Natural killer cell treated with Interleukin-12 subunit alpha and Interleukin-12 subunit beta and Interleukin-15 and Interleukin-18, amount 100 ng/mL, for 72 hours (primary cell): ENCODE data around the gene SRGAP3. TPM values are rescaled to one million over a fixed set of nuclear protein-coding genes. Genes with fewer than 3 reads are reported as not detected.

ENCODE experiments used
- ATAC-seq, 2 donors: fragments of 150-1000 bp; cut with Tn5 transposase in 1 of 2; sonication (Bioruptor Pico), chemical (Tn5 transposase) in 1 of 2; 2 replicates each; pipeline ENCODE4 v1.10.0; 2021
- DNase-seq: peaks from one replicate; pipeline ENCODE4 v3.0.0; 2022; ENCODE audit warnings: low spot score
- H3K27ac Mint-ChIP-seq, 2 donors: 1 replicate in 1 of 2; 2 replicates in 1 of 2; pipeline ENCODE4 v1.8.0; 2022; ENCODE audit warnings: mixed read lengths in 2 of 2, mild to moderate bottlenecking in 1 of 2, moderate library complexity in 1 of 2
- H3K27me3 Mint-ChIP-seq, 2 donors: 1 replicate in 1 of 2; 2 replicates in 1 of 2; pipeline ENCODE4 v1.8.0; 2022; ENCODE audit warnings: mixed read lengths in 2 of 2
- H3K36me3 Mint-ChIP-seq: one replicate; pipeline ENCODE4 v1.8.0; 2022; ENCODE audit warnings: mixed read lengths
- H3K4me1 Mint-ChIP-seq, 2 donors: 1 replicate in 1 of 2; 2 replicates in 1 of 2; pipeline ENCODE4 v1.8.0; 2022; ENCODE audit warnings: low read depth in 2 of 2, mixed read lengths in 2 of 2, mild to moderate bottlenecking in 1 of 2
- H3K4me3 Mint-ChIP-seq: one replicate; pipeline ENCODE4 v1.8.0; 2022; ENCODE audit warnings: mixed read lengths
- H3K9me3 Mint-ChIP-seq: 2 replicates; pipeline ENCODE4 v1.8.0; 2022; ENCODE audit warnings: mixed read lengths
- total RNA-seq, 2 donors: library from RNA; stranded (reverse); gene quantifications; one replicate each; pipeline ENCODE4 v1.2.3, GENCODE V29; 2022

The SRGAP3 gene
- total RNA-seq, 2 donors from 2014 or later: 0.33 to 1.6 TPM

- ATAC-seq (no peak), DNase-seq (no peak)
- no peak overlapping the region for H3K4me3 Mint-ChIP-seq
- no peaks in the 10 kb centered on the region for H3K4me1 Mint-ChIP-seq
- no peaks in the 10 kb centered on the region for H3K9me3 Mint-ChIP-seq
- H3K27ac Mint-ChIP-seq: no peak overlapping the region
- H3K27me3 Mint-ChIP-seq: peaks cover 0 to 4% of the 10 kb centered on the region in 2 donors
- H3K36me3 Mint-ChIP-seq: no peaks in the 10 kb centered on the region
These were observed 36.3 kb downstream of the SRGAP3 start for GRCh38 chr3:9213019-9213634.

DNA sequence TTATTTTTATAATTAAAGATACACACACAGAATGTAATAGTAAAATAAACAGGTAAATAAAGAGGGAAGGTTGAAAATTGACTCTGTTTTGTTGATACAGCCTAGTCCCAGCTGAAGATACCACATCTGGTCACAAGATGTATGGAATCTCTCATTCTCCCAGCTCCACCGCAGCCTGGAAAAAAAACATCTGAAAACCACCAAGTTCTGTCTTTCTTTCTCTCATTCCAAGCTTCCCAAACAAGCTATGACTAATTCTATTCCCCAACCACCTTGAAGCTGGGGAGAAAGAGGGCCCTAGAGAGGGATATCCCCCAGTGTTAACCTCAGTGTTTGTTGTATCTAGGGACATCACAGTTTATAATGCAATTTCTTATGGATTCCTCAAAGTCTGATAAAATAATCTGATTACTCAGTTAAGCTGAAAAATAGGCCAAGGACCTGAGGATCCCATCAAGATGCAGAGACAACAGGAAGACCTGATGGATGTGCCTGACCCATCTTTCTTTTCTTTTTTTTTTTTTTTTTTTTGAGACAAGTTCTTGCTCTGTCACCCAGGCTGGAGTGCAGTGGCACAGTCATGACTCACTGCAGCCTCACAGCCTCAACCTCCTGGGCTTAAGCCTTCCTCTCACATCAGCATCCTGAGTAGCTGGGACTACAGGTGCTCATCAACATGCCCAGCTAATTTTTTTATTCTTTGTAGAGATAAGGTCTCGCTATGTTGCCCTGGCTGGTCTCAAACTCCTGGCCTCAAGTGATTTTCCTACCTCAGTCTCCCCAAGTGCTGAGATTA lies 38.1 kb downstream of the SRGAP3 start:
- Mint-ChIP-seq H3K4me1 (no peaks in the 10 kb centered on the region), H3K27me3 (peaks cover 0 to 8% of the 10 kb centered on the region in 2 donors), H3K36me3 (no peaks in the 10 kb centered on the region), H3K4me3 (no peak overlapping the region), H3K27ac (no peak overlapping the region), H3K9me3 (no peaks in the 10 kb centered on the region)
- ATAC-seq: no peak
- DNase-seq: no peak

GRCh38 chr3:9209777-9210176 lies 39.7 kb downstream of the SRGAP3 start:
- H3K27ac Mint-ChIP-seq: no peak overlapping the region
- DNase-seq: no peak

GRCh38 chr3:9208605-9209152 lies 40.8 kb downstream of the SRGAP3 start:
- ATAC-seq: no peak
- Mint-ChIP-seq H3K27me3 (peaks cover 0 to 6% of the 10 kb centered on the region in 2 donors), H3K36me3 (no peaks in the 10 kb centered on the region), H3K9me3 (no peaks in the 10 kb centered on the region), H3K4me3 (no peak overlapping the region), H3K27ac (no peak overlapping the region), H3K4me1 (no peaks in the 10 kb centered on the region)
- no peak for DNase-seq

More at GRCh38 chr3:9209777-9210176, 39.7 kb downstream of the SRGAP3 start:
- Mint-ChIP-seq H3K4me3 (no peak overlapping the region), H3K27me3 (peaks cover 0 to 9% of the 10 kb centered on the region in 2 donors), H3K9me3 (no peaks in the 10 kb centered on the region), H3K36me3 (no peaks in the 10 kb centered on the region), H3K4me1 (no peaks in the 10 kb centered on the region)
- ATAC-seq: no peak

- no peaks in the 10 kb centered on the region for H3K36me3 Mint-ChIP-seq
- no peaks in the 10 kb centered on the region for H3K4me1 Mint-ChIP-seq
- no peak overlapping the region for H3K4me3 Mint-ChIP-seq
- no peak for ATAC-seq
- peaks cover 5 to 7% of the 10 kb centered on the region in 2 donors for H3K27me3 Mint-ChIP-seq
- DNase-seq: no peak
- no peak overlapping the region for H3K27ac Mint-ChIP-seq
- no peaks in the 10 kb centered on the region for H3K9me3 Mint-ChIP-seq
These were observed 42.2 kb downstream of the SRGAP3 start for GRCh38 chr3:9207116-9207763.

- Mint-ChIP-seq H3K9me3 (no peaks in the 10 kb centered on the region), H3K36me3 (no peaks in the 10 kb centered on the region), H3K27ac (no peak overlapping the region), H3K4me3 (no peak overlapping the region), H3K27me3 (peaks cover 5 to 7% of the 10 kb centered on the region in 2 donors), H3K4me1 (no peaks in the 10 kb centered on the region)
- ATAC-seq: no peak
- DNase-seq: no peak
These were observed 43.2 kb downstream of the SRGAP3 start for GRCh38 chr3:9206287-9206686.

GRCh38 chr3:9205345-9206143 lies 43.9 kb downstream of the SRGAP3 start:
- H3K36me3 Mint-ChIP-seq: no peaks in the 10 kb centered on the region
- H3K4me3 Mint-ChIP-seq: no peak overlapping the region
- peaks cover 5 to 7% of the 10 kb centered on the region in 2 donors for H3K27me3 Mint-ChIP-seq
- no peaks in the 10 kb centered on the region for H3K4me1 Mint-ChIP-seq
- DNase-seq (no peak), ATAC-seq (no peak)
- no peak overlapping the region for H3K27ac Mint-ChIP-seq
- H3K9me3 Mint-ChIP-seq: no peaks in the 10 kb centered on the region

GRCh38 chr3:9204253-9204992 lies 45.0 kb downstream of the SRGAP3 start:
- no peak for DNase-seq
- Mint-ChIP-seq H3K9me3 (no peaks in the 10 kb centered on the region), H3K4me3 (no peak overlapping the region), H3K27me3 (peaks cover 5 to 7% of the 10 kb centered on the region in 2 donors), H3K4me1 (no peaks in the 10 kb centered on the region), H3K36me3 (no peaks in the 10 kb centered on the region), H3K27ac (no peak overlapping the region)
- no peak for ATAC-seq

DNA sequence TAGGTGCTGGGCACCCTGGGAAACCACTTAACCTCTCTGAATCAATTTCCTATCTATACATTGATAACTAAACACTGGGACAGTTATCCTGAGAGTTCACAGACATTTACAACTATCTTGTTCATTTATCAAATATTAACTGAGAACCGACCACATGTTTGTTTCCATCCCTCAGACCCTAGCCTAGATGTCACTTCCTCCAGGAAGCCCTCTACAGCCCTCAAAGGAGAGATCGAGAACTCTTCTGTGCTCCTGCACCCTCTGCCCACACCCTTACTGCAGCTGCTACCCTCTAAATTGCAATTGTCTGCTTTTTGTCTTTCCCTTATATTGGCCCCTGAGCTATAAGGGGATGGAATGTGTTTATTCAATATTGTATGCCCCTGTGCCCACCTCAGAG lies 46.1 kb downstream of the SRGAP3 start:
- Mint-ChIP-seq H3K4me3 (no peak overlapping the region), H3K4me1 (no peaks in the 10 kb centered on the region), H3K27ac (no peak overlapping the region), H3K36me3 (no peaks in the 10 kb centered on the region), H3K9me3 (no peaks in the 10 kb centered on the region), H3K27me3 (peaks cover 5 to 7% of the 10 kb centered on the region in 2 donors)
- DNase-seq (no peak), ATAC-seq (no peak)

GRCh38 chr3:9202546-9202945 lies 46.9 kb downstream of the SRGAP3 start:
- Mint-ChIP-seq H3K27ac (no peak overlapping the region), H3K27me3 (peaks cover 5 to 7% of the 10 kb centered on the region in 2 donors), H3K4me3 (no peak overlapping the region), H3K36me3 (no peaks in the 10 kb centered on the region), H3K9me3 (no peaks in the 10 kb centered on the region), H3K4me1 (no peaks in the 10 kb centered on the region)
- ATAC-seq (no peak), DNase-seq (no peak)

DNA sequence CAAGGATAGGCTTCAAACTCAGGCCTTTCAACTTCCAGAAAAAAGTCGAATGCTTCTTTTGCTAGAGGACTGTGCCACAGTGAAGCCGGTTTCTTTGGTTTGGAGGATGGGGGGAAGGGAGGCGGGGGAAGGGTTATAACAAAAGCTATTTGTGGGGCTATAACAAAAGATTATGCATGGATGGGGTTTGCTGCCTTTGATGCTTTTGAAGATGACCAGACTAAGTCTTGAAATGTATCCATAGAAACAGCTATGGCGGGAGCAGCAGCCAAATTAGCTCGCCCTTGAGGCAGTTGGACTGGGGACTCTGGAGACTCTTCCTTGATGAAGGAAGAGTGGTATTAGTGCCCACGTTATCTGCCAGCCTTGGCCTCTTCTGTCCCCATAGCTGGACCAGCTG lies 47.5 kb downstream of the SRGAP3 start:
- H3K4me1 Mint-ChIP-seq: no peaks in the 10 kb centered on the region
- DNase-seq (no peak), ATAC-seq (no peak)
- H3K36me3 Mint-ChIP-seq: no peaks in the 10 kb centered on the region
- no peak overlapping the region for H3K4me3 Mint-ChIP-seq
- no peaks in the 10 kb centered on the region for H3K9me3 Mint-ChIP-seq
- H3K27ac Mint-ChIP-seq: no peak overlapping the region
- peaks cover 5 to 7% of the 10 kb centered on the region in 2 donors for H3K27me3 Mint-ChIP-seq

- no peaks in the 10 kb centered on the region for H3K9me3 Mint-ChIP-seq
- H3K4me1 Mint-ChIP-seq: no peaks in the 10 kb centered on the region
- no peak overlapping the region for H3K4me3 Mint-ChIP-seq
- H3K36me3 Mint-ChIP-seq: no peaks in the 10 kb centered on the region
- DNase-seq (no peak), ATAC-seq (peak in 1 of 2 donors; percentile 34)
- peaks cover 0 to 7% of the 10 kb centered on the region in 2 donors for H3K27me3 Mint-ChIP-seq
- no peak overlapping the region for H3K27ac Mint-ChIP-seq
These were observed 48.2 kb downstream of the SRGAP3 start for GRCh38 chr3:9201266-9201665.

DNA sequence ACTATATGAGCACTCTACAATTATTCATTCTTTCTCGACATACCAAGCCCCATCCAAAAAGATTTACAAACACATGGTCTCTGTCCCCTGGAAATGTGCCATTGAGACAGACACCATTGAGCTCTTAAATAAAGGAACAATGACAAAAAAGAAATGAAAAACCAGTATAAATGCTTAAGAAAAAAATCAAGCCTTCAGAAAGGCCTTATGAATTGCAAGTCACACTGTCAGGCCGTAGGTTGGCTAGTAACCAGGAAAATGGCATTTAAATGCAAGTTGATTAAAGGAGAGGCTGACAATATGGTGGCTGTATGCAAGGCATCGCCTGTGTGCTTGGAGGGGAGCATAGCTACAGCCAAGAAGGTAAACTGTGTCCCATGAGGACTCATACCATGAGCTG lies 49.7 kb downstream of the SRGAP3 start:
- no peak for ATAC-seq
- Mint-ChIP-seq H3K27me3 (peaks cover 0 to 7% of the 10 kb centered on the region in 2 donors), H3K27ac (no peak overlapping the region)

More for the DNA sequence above, 49.7 kb downstream of the SRGAP3 start:
- Mint-ChIP-seq H3K4me3 (no peak overlapping the region), H3K4me1 (no peaks in the 10 kb centered on the region), H3K9me3 (no peaks in the 10 kb centered on the region), H3K36me3 (no peaks in the 10 kb centered on the region)
- no peak for DNase-seq
